HEK293T (cell line): Measurements from ENCODE around the gene SENP8.

Experiments
- ELF4 ChIP-seq: fragments of 450-650 bp; IDR thresholded peaks from 2 replicates; pipeline ENCODE4 v1.6.1; 2017; ENCODE audit warnings: antibody characterized with exemption
- FOXA1 ChIP-seq: fragments of 450-650 bp; IDR thresholded peaks from 2 replicates; pipeline ENCODE4 v1.6.1; 2016; ENCODE audit warnings: mild to moderate bottlenecking
- PKNOX1 ChIP-seq: fragments of 450-650 bp; IDR thresholded peaks from 2 replicates; pipeline ENCODE4 v1.6.1; 2016
- SP1 ChIP-seq: fragments of 450-650 bp; IDR thresholded peaks from 2 replicates; pipeline ENCODE4 v1.6.1; 2017
- SUZ12 ChIP-seq: fragments of 450-650 bp; IDR thresholded peaks from 2 replicates; pipeline ENCODE4 v1.6.1; 2016; ENCODE audit warnings: mild to moderate bottlenecking
- TARDBP ChIP-seq: fragments of 450-650 bp; IDR thresholded peaks from 2 replicates; pipeline ENCODE4 v1.6.1; 2016

GRCh38 chr15:72070817-72071447 is 47.3 kb upstream of the SENP8 start:
- TF ChIP-seq SUZ12: no peak
- TF ChIP-seq PKNOX1: no peak
- TF ChIP-seq SP1: no peak
- no peak for TF ChIP-seq FOXA1
- TF ChIP-seq TARDBP: no peak
- no peak for TF ChIP-seq ELF4
